Smooth muscle cell (in vitro differentiated cells): Measurements from ENCODE around the gene CYP4F8. TPM values are rescaled to one million over a fixed set of nuclear protein-coding genes. Genes with fewer than 3 reads are reported as not detected.

Experiments
- DNase-seq: peaks from one replicate; lab custom pipeline; 2025; ENCODE audit not compliant: unreplicated experiment; lab: John Stamatoyannopoulos, UW
- H2AFZ ChIP-seq: fragments of 200-600 bp; sonication (generic); 2 replicates; pipeline ENCODE4 v1.6.0; 2016; ENCODE audit warnings: antibody characterized with exemption, low read depth, mild to moderate bottlenecking
- H3F3A ChIP-seq: fragments of 200-600 bp; sonication (generic); 2 replicates; pipeline ENCODE4 v1.6.0; 2017; ENCODE audit warnings: antibody characterized with exemption, low read depth
- H3K27ac ChIP-seq: fragments of 200-600 bp; sonication (generic); 2 replicates; pipeline ENCODE4 v1.5.1; 2016; ENCODE audit warnings: low read depth, mild to moderate bottlenecking
- H3K27me3 ChIP-seq: fragments of 200-600 bp; sonication (generic); 2 replicates; pipeline ENCODE4 v1.6.1; 2016; ENCODE audit warnings: low read depth, mild to moderate bottlenecking
- H3K36me3 ChIP-seq: fragments of 200-600 bp; sonication (generic); 2 replicates; pipeline ENCODE4 v1.5.1; 2016; ENCODE audit warnings: low read depth
- H3K4me1 ChIP-seq: fragments of 200-600 bp; sonication (generic); 2 replicates; pipeline ENCODE4 v1.5.1; 2016; ENCODE audit warnings: low read depth
- H3K4me2 ChIP-seq: fragments of 200-600 bp; sonication (generic); 2 replicates; pipeline ENCODE4 v1.6.0; 2016; ENCODE audit warnings: mild to moderate bottlenecking
- H3K4me3 ChIP-seq: fragments of 200-600 bp; sonication (generic); 2 replicates; pipeline ENCODE4 v1.5.1; 2016; ENCODE audit warnings: mild to moderate bottlenecking
- H3K79me2 ChIP-seq: fragments of 200-600 bp; sonication (generic); 2 replicates; pipeline ENCODE4 v1.6.0; 2016; ENCODE audit warnings: low read depth, mild to moderate bottlenecking
- H3K9ac ChIP-seq: fragments of 200-600 bp; sonication (generic); 2 replicates; pipeline ENCODE4 v1.6.0; 2016; ENCODE audit warnings: low read depth
- H3K9me3 ChIP-seq: fragments of 200-600 bp; sonication (generic); replicated peaks from 2 replicates; pipeline ENCODE4 v1.5.1; 2016; ENCODE audit warnings: low read depth
- H4K20me1 ChIP-seq: fragments of 200-600 bp; sonication (generic); 2 replicates; pipeline ENCODE4 v1.6.0; 2016; ENCODE audit warnings: low read depth
- CTCF ChIP-seq: fragments of 200-600 bp; sonication (generic); IDR thresholded peaks from 2 replicates; pipeline ENCODE4 v1.5.1; 2017; ENCODE audit warnings: borderline replicate concordance, mild to moderate bottlenecking, antibody characterized with exemption; ENCODE audit not compliant: insufficient read depth, poor library complexity, severe bottlenecking
- WGBS: methylation state at CpG from one replicate; pipeline ENCODE4 v1.1.7; 2016; ENCODE audit warnings: low lambda C conversion rate; 5-methylcytosine and 5-hydroxymethylcytosine counted together
- polyA plus RNA-seq: library from polyadenylated mRNA; unstranded; fragments of >200 nt; fragmentation: Nextera tagmentation; extraction: Ambion mirVana; gene quantifications from 2 replicates; pipeline ENCODE4 v1.2.1, GENCODE V29; 2016
- total RNA-seq: library from RNA; depleted of rRNA; stranded (reverse); fragments of >200 nt; gene quantifications from 2 replicates; pipeline ENCODE4 v1.2.3, GENCODE V29; 2014

The CYP4F8 gene
- total and polyA plus RNA-seq, 2 experiments from 2014 or later: not detected

GRCh38 chr19:15622991-15623390 is 8.0 kb downstream of the CYP4F8 start:
- no peaks in the 10 kb centered on the region for H4K20me1 ChIP-seq
- DNase-seq: no peak
- WGBS: 80% methylated on average over 11 of the region's 11 CpGs
- no peaks in the 10 kb centered on the region for H3K36me3 ChIP-seq
- TF ChIP-seq CTCF: no peak
- H3K27ac ChIP-seq: no peak overlapping the region
- H3K27me3 ChIP-seq: no peaks in the 10 kb centered on the region
- H3K4me1 ChIP-seq: no peaks in the 10 kb centered on the region
- H3K9ac ChIP-seq: no peak overlapping the region
- no peaks in the 10 kb centered on the region for H3K9me3 ChIP-seq
- H3K4me3 ChIP-seq: no peak overlapping the region
- no peaks in the 10 kb centered on the region for H3K79me2 ChIP-seq
- H2AFZ ChIP-seq: no peak overlapping the region
- no peaks in the 10 kb centered on the region for H3F3A ChIP-seq
- no peak overlapping the region for H3K4me2 ChIP-seq

GRCh38 chr19:15623711-15624318 is 8.8 kb downstream of the CYP4F8 start:
- H3K9me3 ChIP-seq: no peaks in the 10 kb centered on the region
- no peak overlapping the region for H3K9ac ChIP-seq
- no peaks in the 10 kb centered on the region for H3K36me3 ChIP-seq
- no peak for DNase-seq
- TF ChIP-seq CTCF: no peak
- no peak overlapping the region for H2AFZ ChIP-seq
- H3K27ac ChIP-seq: no peak overlapping the region
- H3K79me2 ChIP-seq: no peaks in the 10 kb centered on the region
- H3K4me2 ChIP-seq: no peak overlapping the region
- no peaks in the 10 kb centered on the region for H3K27me3 ChIP-seq
- no peaks in the 10 kb centered on the region for H4K20me1 ChIP-seq
- no peaks in the 10 kb centered on the region for H3K4me1 ChIP-seq
- 59% methylated on average over 9 of the region's 9 CpGs for WGBS
- H3K4me3 ChIP-seq: no peak overlapping the region
- H3F3A ChIP-seq: no peaks in the 10 kb centered on the region

GRCh38 chr19:15628236-15629002 is 13.4 kb downstream of the CYP4F8 start:
- Histone ChIP-seq H2AFZ (no peak overlapping the region), H3K4me1 (no peaks in the 10 kb centered on the region), H3F3A (no peaks in the 10 kb centered on the region), H3K9ac (no peak overlapping the region), H3K36me3 (no peaks in the 10 kb centered on the region), H3K27ac (no peak overlapping the region), H3K4me3 (no peak overlapping the region), H4K20me1 (no peaks in the 10 kb centered on the region), H3K27me3 (no peaks in the 10 kb centered on the region), H3K79me2 (no peaks in the 10 kb centered on the region), H3K9me3 (peaks cover 7% of the 10 kb centered on the region), H3K4me2 (no peak overlapping the region)
- no peak for TF ChIP-seq CTCF
- WGBS: 73% methylated on average over 22 of the region's 22 CpGs
- DNase-seq: no peak
